ENCODE measurements around the gene DTD1. TPM values are rescaled to one million over a fixed set of nuclear protein-coding genes. Genes with fewer than 3 reads are reported as not detected.

The DTD1 gene
- total and polyA plus RNA-seq, 2 of the 13 experiments (the other 11 are each of a cell fraction or from before 2014, with no cell fraction given), result 41.2 to 79.3 TPM

DNA sequence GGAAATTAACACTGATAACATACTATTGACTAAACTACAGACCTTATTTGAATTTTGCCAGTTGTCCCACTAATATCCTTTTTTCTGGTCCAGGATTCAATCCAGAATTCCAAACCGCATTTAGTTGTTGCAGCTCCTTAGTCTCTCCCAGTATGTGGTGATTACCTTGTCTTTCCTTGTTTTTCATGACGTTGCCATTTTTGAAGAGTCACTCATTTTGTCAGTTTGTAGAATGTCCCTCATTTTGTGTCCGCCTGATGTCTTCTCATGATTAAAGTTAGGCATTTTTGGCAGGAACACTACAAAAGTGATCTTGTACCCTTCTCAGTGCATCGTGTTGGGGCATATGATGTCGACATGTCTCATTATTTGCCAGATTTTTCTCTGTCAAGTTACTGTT lies 33.1 kb downstream of the DTD1 start (continued):
- TF ChIP-seq, protein P1, sequence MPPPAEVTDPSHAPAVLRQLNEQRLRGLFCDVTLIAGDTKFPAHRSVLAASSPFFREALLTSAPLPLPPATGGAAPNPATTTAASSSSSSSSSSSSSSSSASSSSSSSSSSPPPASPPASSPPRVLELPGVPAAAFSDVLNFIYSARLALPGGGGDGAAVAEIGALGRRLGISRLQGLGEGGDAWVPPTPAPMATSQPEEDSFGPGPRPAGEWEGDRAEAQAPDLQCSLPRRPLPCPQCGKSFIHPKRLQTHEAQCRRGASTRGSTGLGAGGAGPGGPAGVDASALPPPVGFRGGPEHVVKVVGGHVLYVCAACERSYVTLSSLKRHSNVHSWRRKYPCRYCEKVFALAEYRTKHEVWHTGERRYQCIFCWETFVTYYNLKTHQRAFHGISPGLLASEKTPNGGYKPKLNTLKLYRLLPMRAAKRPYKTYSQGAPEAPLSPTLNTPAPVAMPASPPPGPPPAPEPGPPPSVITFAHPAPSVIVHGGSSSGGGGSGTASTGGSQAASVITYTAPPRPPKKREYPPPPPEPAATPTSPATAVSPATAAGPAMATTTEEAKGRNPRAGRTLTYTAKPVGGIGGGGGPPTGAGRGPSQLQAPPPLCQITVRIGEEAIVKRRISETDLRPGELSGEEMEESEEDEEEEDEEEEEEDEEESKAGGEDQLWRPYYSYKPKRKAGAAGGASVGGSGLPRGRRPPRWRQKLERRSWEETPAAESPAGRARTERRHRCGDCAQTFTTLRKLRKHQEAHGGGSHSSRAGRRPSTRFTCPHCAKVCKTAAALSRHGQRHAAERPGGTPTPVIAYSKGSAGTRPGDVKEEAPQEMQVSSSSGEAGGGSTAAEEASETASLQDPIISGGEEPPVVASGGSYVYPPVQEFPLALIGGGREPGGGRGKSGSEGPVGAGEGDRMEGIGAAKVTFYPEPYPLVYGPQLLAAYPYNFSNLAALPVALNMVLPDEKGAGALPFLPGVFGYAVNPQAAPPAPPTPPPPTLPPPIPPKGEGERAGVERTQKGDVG (CRISPR knock-in tag; IDR thresholded peaks at IDR 0.05; ENCODE audit: borderline replicate concordance), result no peak
- TF ChIP-seq ZNF792 (CRISPR knock-in tag; IDR thresholded peaks at IDR 0.05) (no peak), SOX13 (IDR thresholded peaks at IDR 0.05) (no peak), SOX13 (CRISPR knock-in tag; conservative IDR thresholded peaks at IDR 0.05 in 1 of 2, IDR thresholded peaks at IDR 0.05 in 1 of 2) (no peak)
- TF ChIP-seq, protein P2, sequence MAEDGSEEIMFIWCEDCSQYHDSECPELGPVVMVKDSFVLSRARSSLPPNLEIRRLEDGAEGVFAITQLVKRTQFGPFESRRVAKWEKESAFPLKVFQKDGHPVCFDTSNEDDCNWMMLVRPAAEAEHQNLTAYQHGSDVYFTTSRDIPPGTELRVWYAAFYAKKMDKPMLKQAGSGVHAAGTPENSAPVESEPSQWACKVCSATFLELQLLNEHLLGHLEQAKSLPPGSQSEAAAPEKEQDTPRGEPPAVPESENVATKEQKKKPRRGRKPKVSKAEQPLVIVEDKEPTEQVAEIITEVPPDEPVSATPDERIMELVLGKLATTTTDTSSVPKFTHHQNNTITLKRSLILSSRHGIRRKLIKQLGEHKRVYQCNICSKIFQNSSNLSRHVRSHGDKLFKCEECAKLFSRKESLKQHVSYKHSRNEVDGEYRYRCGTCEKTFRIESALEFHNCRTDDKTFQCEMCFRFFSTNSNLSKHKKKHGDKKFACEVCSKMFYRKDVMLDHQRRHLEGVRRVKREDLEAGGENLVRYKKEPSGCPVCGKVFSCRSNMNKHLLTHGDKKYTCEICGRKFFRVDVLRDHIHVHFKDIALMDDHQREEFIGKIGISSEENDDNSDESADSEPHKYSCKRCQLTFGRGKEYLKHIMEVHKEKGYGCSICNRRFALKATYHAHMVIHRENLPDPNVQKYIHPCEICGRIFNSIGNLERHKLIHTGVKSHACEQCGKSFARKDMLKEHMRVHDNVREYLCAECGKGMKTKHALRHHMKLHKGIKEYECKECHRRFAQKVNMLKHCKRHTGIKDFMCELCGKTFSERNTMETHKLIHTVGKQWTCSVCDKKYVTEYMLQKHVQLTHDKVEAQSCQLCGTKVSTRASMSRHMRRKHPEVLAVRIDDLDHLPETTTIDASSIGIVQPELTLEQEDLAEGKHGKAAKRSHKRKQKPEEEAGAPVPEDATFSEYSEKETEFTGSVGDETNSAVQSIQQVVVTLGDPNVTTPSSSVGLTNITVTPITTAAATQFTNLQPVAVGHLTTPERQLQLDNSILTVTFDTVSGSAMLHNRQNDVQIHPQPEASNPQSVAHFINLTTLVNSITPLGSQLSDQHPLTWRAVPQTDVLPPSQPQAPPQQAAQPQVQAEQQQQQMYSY (CRISPR knock-in tag; IDR thresholded peaks at IDR 0.05), result no peak
